Ectodermal cell (in vitro differentiated cells): Measurements from ENCODE around the gene TMC5.

Experiments used
- H3K27ac ChIP-seq: 2 replicates; pipeline ENCODE4 v1.7.0; 2013; ENCODE audit warnings: mild to moderate bottlenecking, low read depth, low read length; ENCODE audit not compliant: insufficient read depth, poor library complexity, severe bottlenecking
- H3K27me3 ChIP-seq: 2 replicates; pipeline ENCODE4 v1.7.0; 2013; ENCODE audit warnings: mild to moderate bottlenecking, low read length; ENCODE audit not compliant: insufficient read depth, control insufficient read depth, poor library complexity, severe bottlenecking
- H3K36me3 ChIP-seq: one replicate; pipeline ENCODE4 v1.7.0; 2013; ENCODE audit warnings: low read length; ENCODE audit not compliant: control insufficient read depth, insufficient read depth
- H3K4me1 ChIP-seq: one replicate; pipeline ENCODE4 v1.7.0; 2013; ENCODE audit warnings: low read length; ENCODE audit not compliant: control insufficient read depth, insufficient read depth
- H3K4me3 ChIP-seq: 2 replicates; pipeline ENCODE4 v1.7.0; 2013; ENCODE audit warnings: low read depth, low read length, control low read depth; ENCODE audit not compliant: insufficient read depth
- H3K9me3 ChIP-seq: 2 replicates; pipeline ENCODE4 v1.7.0; 2013; ENCODE audit warnings: mild to moderate bottlenecking, low read length, moderate library complexity; ENCODE audit not compliant: control insufficient read depth
- WGBS, 2 experiments: methylation state at CpG; one replicate each; pipeline ENCODE4 v1.1.7; 2013; ENCODE audit warnings: missing lambda C conversion rate in 2 of 2; 5-methylcytosine and 5-hydroxymethylcytosine counted together

Gene TMC5

GRCh38 chr16:19499006-19499405 lies 81.3 kb downstream of the TMC5 start:
- no peaks in the 10 kb centered on the region for H3K4me1 ChIP-seq
- H3K4me3 ChIP-seq = no peak overlapping the region
- no peaks in the 10 kb centered on the region for H3K9me3 ChIP-seq
- H3K36me3 ChIP-seq = peaks cover 17% of the 10 kb centered on the region
- WGBS, 2 experiments = 83 to 93% methylated on average over 5 of the region's 5 CpGs
- no peaks in the 10 kb centered on the region for H3K27me3 ChIP-seq
- no peak overlapping the region for H3K27ac ChIP-seq

- Histone ChIP-seq H3K4me3 (no peak overlapping the region), H3K27ac (no peak overlapping the region), H3K4me1 (no peaks in the 10 kb centered on the region), H3K36me3 (peaks cover 20% of the 10 kb centered on the region), H3K9me3 (no peaks in the 10 kb centered on the region), H3K27me3 (no peaks in the 10 kb centered on the region)
- WGBS, 2 experiments = 92 to 93% methylated on average over 3 of the region's 3 CpGs
Observed at GRCh38 chr16:19499481-19499880, 81.8 kb downstream of the TMC5 start.

GRCh38 chr16:19502395-19503131 lies 84.9 kb downstream of the TMC5 start:
- H3K4me3 ChIP-seq = no peak overlapping the region
- peaks cover 25% of the 10 kb centered on the region for H3K36me3 ChIP-seq
- H3K9me3 ChIP-seq = no peaks in the 10 kb centered on the region
- H3K27ac ChIP-seq = no peak overlapping the region
- 98 to 99% methylated on average over 3 of the region's 3 CpGs for WGBS, 2 experiments
- H3K27me3 ChIP-seq = no peaks in the 10 kb centered on the region
- H3K4me1 ChIP-seq = no peaks in the 10 kb centered on the region

- peaks cover 25% of the 10 kb centered on the region for H3K36me3 ChIP-seq
- H3K4me3 ChIP-seq = no peak overlapping the region
- no peaks in the 10 kb centered on the region for H3K4me1 ChIP-seq
- WGBS, 2 experiments = 96 to 97% methylated on average over 5 of the region's 5 CpGs
- no peak overlapping the region for H3K27ac ChIP-seq
- no peaks in the 10 kb centered on the region for H3K9me3 ChIP-seq
- H3K27me3 ChIP-seq = no peaks in the 10 kb centered on the region
Observed at GRCh38 chr16:19503461-19504075, 85.9 kb downstream of the TMC5 start.

- WGBS, 2 experiments = 94 to 95% methylated on average over 5 of the region's 5 CpGs
- no peaks in the 10 kb centered on the region for H3K9me3 ChIP-seq
- H3K27me3 ChIP-seq = no peaks in the 10 kb centered on the region
- H3K4me1 ChIP-seq = no peaks in the 10 kb centered on the region
- H3K36me3 ChIP-seq = peaks cover 31% of the 10 kb centered on the region
- no peak overlapping the region for H3K27ac ChIP-seq
- no peak overlapping the region for H3K4me3 ChIP-seq
Observed at GRCh38 chr16:19505600-19506303, 88.1 kb downstream of the TMC5 start.

GRCh38 chr16:19506965-19507364 lies 89.3 kb downstream of the TMC5 start:
- Histone ChIP-seq H3K27me3 (no peaks in the 10 kb centered on the region), H3K4me1 (no peaks in the 10 kb centered on the region), H3K9me3 (no peaks in the 10 kb centered on the region), H3K27ac (no peak overlapping the region), H3K4me3 (no peak overlapping the region), H3K36me3 (peaks cover 27% of the 10 kb centered on the region)
- WGBS, 2 experiments = 96 to 99% methylated on average over 3 of the region's 4 CpGs

GRCh38 chr16:19507867-19508266 lies 90.2 kb downstream of the TMC5 start:
- 95 to 100% methylated on average over 2 of the region's 2 CpGs for WGBS, 2 experiments
- Histone ChIP-seq H3K27me3 (no peaks in the 10 kb centered on the region), H3K4me1 (no peaks in the 10 kb centered on the region), H3K27ac (no peak overlapping the region), H3K4me3 (no peak overlapping the region), H3K36me3 (peaks cover 21% of the 10 kb centered on the region), H3K9me3 (no peaks in the 10 kb centered on the region)

- Histone ChIP-seq H3K36me3 (peaks cover 16% of the 10 kb centered on the region), H3K9me3 (no peaks in the 10 kb centered on the region), H3K27ac (no peak overlapping the region), H3K27me3 (no peaks in the 10 kb centered on the region), H3K4me3 (no peak overlapping the region), H3K4me1 (no peaks in the 10 kb centered on the region)
Observed at GRCh38 chr16:19512297-19512696, 94.6 kb downstream of the TMC5 start.

GRCh38 chr16:19513377-19514053 lies 95.8 kb downstream of the TMC5 start:
- H3K27ac ChIP-seq = no peak overlapping the region
- H3K27me3 ChIP-seq = no peaks in the 10 kb centered on the region
- H3K4me1 ChIP-seq = no peaks in the 10 kb centered on the region
- no peak overlapping the region for H3K4me3 ChIP-seq
- H3K36me3 ChIP-seq = peaks cover 16% of the 10 kb centered on the region
- WGBS, 2 experiments = 98 to 100% methylated on average over 1 to 2 of the region's 4 CpGs
- no peaks in the 10 kb centered on the region for H3K9me3 ChIP-seq

GRCh38 chr16:19515757-19516156 lies 98.1 kb downstream of the TMC5 start:
- Histone ChIP-seq H3K36me3 (peaks cover 10% of the 10 kb centered on the region), H3K9me3 (no peaks in the 10 kb centered on the region), H3K4me1 (peaks cover 5% of the 10 kb centered on the region), H3K27ac (no peak overlapping the region), H3K4me3 (no peak overlapping the region), H3K27me3 (no peaks in the 10 kb centered on the region)
- WGBS, 2 experiments = 91% methylated on average over 2 of the region's 2 CpGs; no CpG with 5 or more reads in 1 of the 2 experiments
